ENCODE measurements around the gene DPYD. TPM values are rescaled to one million over a fixed set of nuclear protein-coding genes. Genes with fewer than 3 reads are reported as not detected.

DPYD gene
- total RNA-seq, 1 donor from 2014 or later = 30.1 TPM

- no peak for DNase-seq
Measured at GRCh38 chr1:97906567-97907241, 14.1 kb downstream of the DPYD start.

- DNase-seq = no peak
Measured at GRCh38 chr1:97905141-97905940, 15.5 kb downstream of the DPYD start.

GRCh38 chr1:97904534-97904933 is 16.3 kb downstream of the DPYD start:
- no peak for DNase-seq

GRCh38 chr1:97903626-97904025 is 17.2 kb downstream of the DPYD start:
- peak; percentile 48 for DNase-seq

GRCh38 chr1:97902067-97902466 is 18.8 kb downstream of the DPYD start:
- no peak for DNase-seq

- no peak for DNase-seq
Measured at GRCh38 chr1:97901017-97901658, 19.7 kb downstream of the DPYD start.

- no peak for DNase-seq
Measured at GRCh38 chr1:97898948-97899347, 21.9 kb downstream of the DPYD start.

GRCh38 chr1:97895278-97895677 is 25.6 kb downstream of the DPYD start:
- no peak for DNase-seq

- no peak for DNase-seq
Measured at GRCh38 chr1:97893844-97894243, 27.0 kb downstream of the DPYD start.

- DNase-seq = no peak
Measured at GRCh38 chr1:97886199-97886598, 34.6 kb downstream of the DPYD start.

- no peak for DNase-seq
Measured at GRCh38 chr1:97883823-97884222, 37.0 kb downstream of the DPYD start.

- no peak for DNase-seq
Measured at GRCh38 chr1:97877307-97877706, 43.5 kb downstream of the DPYD start.

- no peak for DNase-seq
Measured at GRCh38 chr1:97875996-97876395, 44.8 kb downstream of the DPYD start.

- DNase-seq = no peak
Measured at GRCh38 chr1:97870589-97870988, 50.2 kb downstream of the DPYD start.

- DNase-seq = no peak
Measured at GRCh38 chr1:97869441-97869840, 51.4 kb downstream of the DPYD start.

- DNase-seq = no peak
Measured at GRCh38 chr1:97867127-97867526, 53.7 kb downstream of the DPYD start.

GRCh38 chr1:97864615-97865014 is 56.2 kb downstream of the DPYD start:
- DNase-seq = no peak

GRCh38 chr1:97853221-97853620 is 67.6 kb downstream of the DPYD start:
- DNase-seq = no peak

GRCh38 chr1:97849345-97850340 is 71.2 kb downstream of the DPYD start:
- no peak for DNase-seq

- DNase-seq = no peak
Measured at GRCh38 chr1:97845805-97846204, 75.0 kb downstream of the DPYD start.

GRCh38 chr1:97844552-97845089 is 76.2 kb downstream of the DPYD start:
- DNase-seq = no peak

- no peak for DNase-seq
Measured at GRCh38 chr1:97841338-97841737, 79.5 kb downstream of the DPYD start.

Measured in tongue (tissue), 2 donors.